GM18502 (cell line): Measurements from ENCODE around the gene INSRR.

ENCODE experiments used
- ATAC-seq: cut with Tn5 transposase; IDR thresholded peaks from one replicate; pipeline ENCODE4 v1.9.1; 2021; ENCODE audit warnings: mild to moderate bottlenecking; ENCODE audit not compliant: unreplicated experiment, poor library complexity

The INSRR gene

GRCh38 chr1:156876281-156876680 lies 17.4 kb upstream of the INSRR start:
- no peak for ATAC-seq

- ATAC-seq = no peak
These were observed 16.4 kb upstream of the INSRR start for GRCh38 chr1:156875341-156875615.

GRCh38 chr1:156874572-156875340 lies 15.8 kb upstream of the INSRR start:
- no peak for ATAC-seq

- no peak for ATAC-seq
These were observed 15.2 kb upstream of the INSRR start for GRCh38 chr1:156874142-156874541.

- no peak for ATAC-seq
These were observed 14.7 kb upstream of the INSRR start for GRCh38 chr1:156873659-156874058.

GRCh38 chr1:156869455-156869854 lies 10.5 kb upstream of the INSRR start:
- no peak for ATAC-seq

GRCh38 chr1:156868341-156868740 lies 9.4 kb upstream of the INSRR start:
- no peak for ATAC-seq

GRCh38 chr1:156866249-156866909 lies 7.5 kb upstream of the INSRR start:
- ATAC-seq = no peak

- ATAC-seq = no peak
These were observed 6.9 kb upstream of the INSRR start for GRCh38 chr1:156865865-156866248.

GRCh38 chr1:156865258-156865657 lies 6.3 kb upstream of the INSRR start:
- no peak for ATAC-seq

GRCh38 chr1:156864796-156865195 lies 5.9 kb upstream of the INSRR start:
- no peak for ATAC-seq

- no peak for ATAC-seq
These were observed 4.7 kb upstream of the INSRR start for GRCh38 chr1:156863631-156864030.

- no peak for ATAC-seq
These were observed 4.2 kb upstream of the INSRR start for GRCh38 chr1:156862997-156863599.

- ATAC-seq = no peak
These were observed 3.7 kb upstream of the INSRR start for GRCh38 chr1:156862584-156862983.

- no peak for ATAC-seq
These were observed 1.9 kb upstream of the INSRR start, which contains the start of gene NTRK1 for GRCh38 chr1:156860628-156861423. Gene NTRK1, plus strand, starts transcription at chr1:156860865. Its CDS starts 70 bp downstream, at chr1:156860935.

- ATAC-seq = no peak
These were observed 1.3 kb upstream of the INSRR start for GRCh38 chr1:156860113-156860627.

GRCh38 chr1:156859523-156860112 lies 701 bp upstream of the INSRR start:
- no peak for ATAC-seq

- ATAC-seq = no peak
These were observed 361 bp downstream of the INSRR start for GRCh38 chr1:156858555-156858956.

GRCh38 chr1:156857532-156857931 lies 1.4 kb downstream of the INSRR start:
- ATAC-seq = no peak

GRCh38 chr1:156856282-156856785 lies 2.6 kb downstream of the INSRR start:
- ATAC-seq = no peak
